Tibial nerve (tissue), 3 donors: ENCODE data around the gene CAMK1.

ENCODE experiments used
- POLR2A ChIP-seq, 2 donors: fragments of 450-650 bp; IDR thresholded peaks; one replicate each; pipeline ENCODE4 v1.6.1; 2017; ENCODE audit warnings: antibody characterized with exemption in 2 of 2, mild to moderate bottlenecking in 2 of 2, moderate library complexity in 2 of 2
- TF ChIP-seq, protein P1 (sequence below), 5 experiments: fragments of 200-600 bp in 3 of 5; fragments of 450-650 bp in 2 of 5; sonication (generic) in 3 of 5; IDR thresholded peaks; one replicate each; pipeline ENCODE4 v1.5.1; 2016 to 2019; ENCODE audit warnings: antibody characterized with exemption in 5 of 5, mild to moderate bottlenecking in 3 of 5, moderate library complexity in 2 of 5

DNA sequence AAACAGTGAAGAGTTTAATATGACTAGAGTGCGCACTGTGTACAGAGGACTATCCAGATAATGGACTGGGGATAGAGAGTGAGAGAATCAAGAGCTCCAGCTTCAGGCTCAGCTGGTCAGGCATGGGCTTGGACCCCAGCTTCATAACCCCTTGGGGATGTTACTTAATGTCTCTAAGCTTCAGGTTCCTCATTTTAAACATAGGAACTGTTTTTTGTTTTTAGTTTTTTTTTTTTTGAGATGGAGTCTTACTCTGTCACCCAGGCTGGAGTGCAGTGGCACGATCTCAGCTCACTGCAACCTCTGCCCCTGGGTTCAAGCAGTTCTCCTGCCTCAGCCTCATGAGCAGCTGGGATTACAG, 48.1 kb downstream of the CAMK1 start:
- TF ChIP-seq, protein P1, sequence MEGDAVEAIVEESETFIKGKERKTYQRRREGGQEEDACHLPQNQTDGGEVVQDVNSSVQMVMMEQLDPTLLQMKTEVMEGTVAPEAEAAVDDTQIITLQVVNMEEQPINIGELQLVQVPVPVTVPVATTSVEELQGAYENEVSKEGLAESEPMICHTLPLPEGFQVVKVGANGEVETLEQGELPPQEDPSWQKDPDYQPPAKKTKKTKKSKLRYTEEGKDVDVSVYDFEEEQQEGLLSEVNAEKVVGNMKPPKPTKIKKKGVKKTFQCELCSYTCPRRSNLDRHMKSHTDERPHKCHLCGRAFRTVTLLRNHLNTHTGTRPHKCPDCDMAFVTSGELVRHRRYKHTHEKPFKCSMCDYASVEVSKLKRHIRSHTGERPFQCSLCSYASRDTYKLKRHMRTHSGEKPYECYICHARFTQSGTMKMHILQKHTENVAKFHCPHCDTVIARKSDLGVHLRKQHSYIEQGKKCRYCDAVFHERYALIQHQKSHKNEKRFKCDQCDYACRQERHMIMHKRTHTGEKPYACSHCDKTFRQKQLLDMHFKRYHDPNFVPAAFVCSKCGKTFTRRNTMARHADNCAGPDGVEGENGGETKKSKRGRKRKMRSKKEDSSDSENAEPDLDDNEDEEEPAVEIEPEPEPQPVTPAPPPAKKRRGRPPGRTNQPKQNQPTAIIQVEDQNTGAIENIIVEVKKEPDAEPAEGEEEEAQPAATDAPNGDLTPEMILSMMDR (IDR thresholded peaks at IDR 0.05): no peak
- no peak for TF ChIP-seq POLR2A (IDR thresholded peaks at IDR 0.05)
